Adrenal gland (tissue), 12 donors: ENCODE results near the gene GPX5. TPM values are rescaled to one million over a fixed set of nuclear protein-coding genes. Genes with fewer than 3 reads are reported as not detected.
"Not testable (repeated sequence)": the region's sequence is repeated elsewhere in the genome, so short reads cannot be mapped to it uniquely, and the experiment has no call there.

ENCODE experiments used
- DNase-seq, 7 donors: peaks; one replicate each; pipeline ENCODE4 v3.0.0-alpha.2; 2019 to 2020
- H3K27ac ChIP-seq, 5 donors: fragments of 200-600 bp; sonication (generic) in 4 of 5; 1 replicate in 3 of 5; 2 replicates in 2 of 5; pipeline versions ENCODE4 v1.5.1 to v1.8.0; 2016 to 2020; ENCODE audit warnings: mild to moderate bottlenecking in 1 of 5
- H3K27me3 ChIP-seq: fragments of 200-600 bp; 2 replicates; pipeline ENCODE4 v1.8.0; 2021
- H3K36me3 ChIP-seq, 2 donors: fragments of 200-600 bp; replicated peaks in 1 of 2; 1 replicate in 1 of 2; 2 replicates in 1 of 2; pipeline versions ENCODE4 v1.5.1 to v1.8.0; 2018 to 2022
- H3K4me1 ChIP-seq, 2 donors: fragments of 200-600 bp; replicated peaks in 1 of 2; 1 replicate in 1 of 2; 2 replicates in 1 of 2; pipeline versions ENCODE4 v1.5.1 to v1.8.0; 2018 to 2021
- H3K4me3 ChIP-seq, 4 donors: fragments of 200-600 bp; sonication (generic) in 3 of 4; one replicate each; pipeline ENCODE4 v1.5.1; 2016 to 2018
- H3K9me3 ChIP-seq, 3 donors: fragments of 200-600 bp; sonication (generic) in 1 of 3; replicated peaks in 1 of 3; 1 replicate in 2 of 3; 2 replicates in 1 of 3; pipeline versions ENCODE4 v1.5.1 to v1.8.0; 2016 to 2021
- POLR2A ChIP-seq, 2 donors: fragments of 450-650 bp; IDR thresholded peaks; one replicate each; pipeline ENCODE4 v1.6.1; 2017; ENCODE audit warnings: antibody characterized with exemption in 2 of 2, mild to moderate bottlenecking in 2 of 2, moderate library complexity in 1 of 2
- WGBS, 4 donors: extraction: QIAGEN DNeasy Blood & Tissue Kit in 2 of 4; methylation state at CpG; one replicate each; pipeline versions ENCODE4 v1.1.5 to v1.1.7; 2013 to 2017; 5-methylcytosine and 5-hydroxymethylcytosine counted together
- intact Hi-C, 2 donors: fragments of 100-400 bp; cut with DNase I; formaldehyde crosslinking; loops; one replicate each; pipeline versions ENCODE4 v1.14.1 to v1.15.0; 2022 to 2023
- polyA plus RNA-seq, 3 donors: library from polyadenylated mRNA; stranded (reverse); fragments of 200-250 nt in 2 of 3; fragments of 350-450 nt in 1 of 3; fragmentation: Illumina TruSeq in 1 of 3; extraction: RNeasy Lipid Tissue Mini Kit (QIAGEN cat#74804) in 1 of 3; gene quantifications; one replicate each; pipeline ENCODE4 v1.2.3, GENCODE V29; 2013 to 2014
- total RNA-seq, 9 donors: library from RNA; depleted of rRNA in 4 of 9; stranded (reverse); fragments of >200 nt in 4 of 9; fragments of 120-200 nt in 1 of 9; fragmentation: NEBNext Ultra II Directional in 1 of 9; extraction: Animal tissue kit (Norgen Biotek cat#: 25700) in 1 of 9; gene quantifications; one replicate each; pipeline versions ENCODE4 v1.1.0 to v1.2.4, GENCODE V29; 2013 to 2023
- TF ChIP-seq, protein P1 (sequence below), 6 experiments: fragments of 450-650 bp in 4 of 6; fragments of 200-600 bp in 2 of 6; sonication (generic) in 1 of 6; IDR thresholded peaks; 1 replicate in 5 of 6; 2 replicates in 1 of 6; pipeline versions ENCODE4 v1.5.1 to v1.8.0; 2016 to 2021; ENCODE audit warnings: antibody characterized with exemption in 6 of 6, mild to moderate bottlenecking in 2 of 6, moderate library complexity in 1 of 6
- donor health status: healthy with polysubstance abuse.
- donor health status: Bipolar disorder and iron deficiency.
- donor health status: DM: yes; HTN: yes; CAD: no.
- donor health status: DM: no; HTN: no; CAD: no.
- donor health status: DM: no; HTN: no; CAD: no.
- donor health status: DM: yes; HTN: yes; CAD: no.

The GPX5 gene
- total and polyA plus RNA-seq, 12 donors, result not detected

DNA sequence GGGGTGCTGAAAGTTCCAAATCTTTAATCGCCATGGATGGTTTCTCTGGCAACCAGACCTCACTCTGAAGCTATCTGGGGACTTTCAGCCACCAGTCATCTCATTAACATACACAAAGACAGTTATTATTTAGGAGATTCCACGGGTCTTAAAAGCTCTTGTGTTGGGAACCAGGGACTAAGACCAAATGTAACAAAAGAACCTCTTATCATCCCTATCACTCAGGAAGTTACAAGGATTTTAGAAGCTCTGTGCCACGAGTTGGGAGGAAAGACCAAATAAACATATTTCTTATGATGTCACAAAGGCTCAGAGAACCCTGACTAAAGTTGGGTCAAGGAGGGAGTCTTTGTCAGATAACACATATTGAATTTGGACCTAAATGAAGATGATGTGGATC is 27.8 kb upstream of the GPX5 start:
- H3K36me3 ChIP-seq, result no peaks in the 10 kb centered on the region
- no peaks in the 10 kb centered on the region for H3K4me1 ChIP-seq
- no peak for DNase-seq
- no peaks in the 10 kb centered on the region for H3K9me3 ChIP-seq
- no peak overlapping the region for H3K27ac ChIP-seq
- no peak for TF ChIP-seq POLR2A (IDR thresholded peaks at IDR 0.05)
- TF ChIP-seq, protein P1, sequence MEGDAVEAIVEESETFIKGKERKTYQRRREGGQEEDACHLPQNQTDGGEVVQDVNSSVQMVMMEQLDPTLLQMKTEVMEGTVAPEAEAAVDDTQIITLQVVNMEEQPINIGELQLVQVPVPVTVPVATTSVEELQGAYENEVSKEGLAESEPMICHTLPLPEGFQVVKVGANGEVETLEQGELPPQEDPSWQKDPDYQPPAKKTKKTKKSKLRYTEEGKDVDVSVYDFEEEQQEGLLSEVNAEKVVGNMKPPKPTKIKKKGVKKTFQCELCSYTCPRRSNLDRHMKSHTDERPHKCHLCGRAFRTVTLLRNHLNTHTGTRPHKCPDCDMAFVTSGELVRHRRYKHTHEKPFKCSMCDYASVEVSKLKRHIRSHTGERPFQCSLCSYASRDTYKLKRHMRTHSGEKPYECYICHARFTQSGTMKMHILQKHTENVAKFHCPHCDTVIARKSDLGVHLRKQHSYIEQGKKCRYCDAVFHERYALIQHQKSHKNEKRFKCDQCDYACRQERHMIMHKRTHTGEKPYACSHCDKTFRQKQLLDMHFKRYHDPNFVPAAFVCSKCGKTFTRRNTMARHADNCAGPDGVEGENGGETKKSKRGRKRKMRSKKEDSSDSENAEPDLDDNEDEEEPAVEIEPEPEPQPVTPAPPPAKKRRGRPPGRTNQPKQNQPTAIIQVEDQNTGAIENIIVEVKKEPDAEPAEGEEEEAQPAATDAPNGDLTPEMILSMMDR (IDR thresholded peaks at IDR 0.05), result no peak
- no peak overlapping the region for H3K4me3 ChIP-seq
- intact Hi-C loops, result no loop called here
- H3K27me3 ChIP-seq, result peaks cover 6% of the 10 kb centered on the region
- WGBS, 4 donors, result 30 to 46% (median 40%) methylated on average over 3 of the region's 3 CpGs

DNA sequence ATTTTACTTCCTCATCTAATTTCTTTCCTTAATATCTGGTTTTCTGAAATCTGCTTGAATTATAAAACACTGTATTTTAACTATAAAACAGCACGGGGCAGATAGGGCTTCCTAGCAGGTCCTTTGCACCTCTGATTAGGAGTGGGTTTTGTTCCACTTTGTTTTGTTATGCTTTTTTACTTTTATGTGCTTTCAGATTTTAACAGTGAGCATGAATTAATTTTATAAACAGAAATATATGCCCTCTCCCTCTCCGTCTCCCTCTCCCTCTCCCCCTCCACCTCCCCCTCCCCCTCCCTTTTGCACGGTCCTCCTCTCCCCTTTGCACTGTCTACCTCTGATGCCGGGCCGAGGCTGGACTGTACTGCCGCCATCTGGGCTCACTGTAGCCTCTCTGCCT is 24.4 kb upstream of the GPX5 start:
- no peaks in the 10 kb centered on the region for H3K9me3 ChIP-seq
- H3K27me3 ChIP-seq, result no peaks in the 10 kb centered on the region
- no peak overlapping the region for H3K27ac ChIP-seq
- H3K36me3 ChIP-seq, result no peaks in the 10 kb centered on the region
- H3K4me3 ChIP-seq, result no peak overlapping the region
- WGBS, 4 donors, result 82 to 88% (median 84%) methylated on average over 2 to 6 of the region's 6 CpGs
- intact Hi-C loops, result no loop called here
- TF ChIP-seq, protein P1 (IDR thresholded peaks at IDR 0.05), result no peak
- no peak for TF ChIP-seq POLR2A (IDR thresholded peaks at IDR 0.05)
- DNase-seq, result no peak
- no peaks in the 10 kb centered on the region for H3K4me1 ChIP-seq

DNA sequence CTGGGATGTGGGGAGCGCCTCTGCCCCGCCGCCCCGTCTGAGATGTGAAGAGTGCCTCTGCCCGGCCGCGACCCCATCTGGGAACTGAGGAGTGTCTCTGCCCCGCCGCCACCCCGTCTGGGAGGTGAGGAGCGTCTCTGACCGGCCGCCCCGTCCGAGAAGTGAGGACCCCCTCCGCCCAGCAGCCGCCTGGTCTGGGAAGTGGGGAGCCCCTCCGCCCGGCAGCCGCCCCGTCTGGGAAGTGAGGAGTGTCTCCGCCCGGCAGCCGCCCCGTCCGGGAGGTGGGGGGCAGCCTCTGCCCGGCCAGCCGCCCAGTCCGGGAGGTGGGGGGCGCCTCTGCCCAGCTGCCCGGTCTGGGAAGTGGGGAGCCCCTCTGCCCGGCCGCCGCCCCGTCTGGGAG is 23.5 kb upstream of the GPX5 start:
- WGBS, 4 donors, result 90 to 100% (median 94%) methylated on average over 1 to 35 of the region's 35 CpGs

DNA sequence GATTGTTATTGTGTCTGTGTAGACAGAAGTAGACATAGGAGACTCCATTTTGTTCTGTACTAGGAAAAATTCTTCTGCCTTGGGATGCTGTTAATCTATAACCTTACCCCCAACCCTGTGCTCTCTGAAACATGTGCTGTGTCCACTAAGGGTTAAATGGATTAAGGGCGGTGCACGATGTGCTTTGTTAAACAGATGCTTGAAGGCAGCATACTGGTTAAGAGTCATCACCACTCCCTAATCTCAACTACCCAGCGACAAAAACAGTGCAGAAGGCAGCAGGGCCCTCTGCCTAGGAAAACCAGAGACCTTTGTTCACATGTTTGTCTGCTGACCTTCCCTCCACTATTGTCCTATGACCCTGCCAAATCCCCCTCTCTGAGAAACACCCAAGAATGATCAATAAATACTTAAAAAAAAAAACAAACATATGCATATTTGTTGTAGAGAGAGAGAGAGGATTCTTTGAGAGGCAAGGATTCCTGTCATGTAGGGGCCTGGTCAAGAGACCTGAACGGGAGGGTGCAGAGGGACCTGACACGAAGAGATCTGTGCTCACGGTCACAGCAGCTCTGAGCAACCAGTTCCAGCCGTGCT is 22.9 kb upstream of the GPX5 start:
- WGBS, 4 donors, result 72 to 78% (median 78%) methylated on average over 7 of the region's 7 CpGs
- H3K9me3 ChIP-seq, intact Hi-C loops, H3K27ac ChIP-seq, H3K4me1 ChIP-seq, H3K36me3 ChIP-seq, H3K27me3 ChIP-seq, H3K4me3 ChIP-seq, DNase-seq: not testable (repeated sequence)

More for the DNA sequence above, 23.5 kb upstream of the GPX5 start:
- DNase-seq, H3K9me3 ChIP-seq, H3K27me3 ChIP-seq, H3K4me3 ChIP-seq, H3K36me3 ChIP-seq, intact Hi-C loops, H3K4me1 ChIP-seq, H3K27ac ChIP-seq: not testable (repeated sequence)

DNA sequence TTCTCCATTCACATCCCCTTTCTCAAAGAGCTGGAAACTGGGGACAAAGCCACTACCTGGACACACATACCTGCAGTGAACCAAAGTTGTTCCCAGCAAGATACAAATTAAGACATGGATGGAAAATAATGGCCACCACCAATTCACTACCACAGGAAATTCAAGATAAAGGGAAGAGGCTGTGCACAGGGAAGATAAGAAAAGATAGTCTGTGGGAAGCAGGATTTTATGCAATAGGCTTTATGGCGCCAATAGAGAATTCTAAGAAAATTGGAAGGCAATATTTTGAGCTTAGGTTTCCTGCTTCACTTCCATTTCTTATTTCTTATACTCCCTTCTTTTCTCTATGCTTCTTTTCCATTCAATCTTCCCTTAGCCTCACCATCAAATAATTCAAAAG is 19.9 kb upstream of the GPX5 start:
- Histone ChIP-seq H3K9me3 (no peaks in the 10 kb centered on the region), H3K27ac (no peak overlapping the region), H3K4me1 (no peaks in the 10 kb centered on the region), H3K36me3 (no peaks in the 10 kb centered on the region), H3K27me3 (no peaks in the 10 kb centered on the region), H3K4me3 (no peak overlapping the region)
- WGBS, 4 donors, result 83 to 100% (median 91%) methylated on average over 1 of the region's 1 CpG
- TF ChIP-seq, protein P1 (IDR thresholded peaks at IDR 0.05), result no peak
- no peak for TF ChIP-seq POLR2A (IDR thresholded peaks at IDR 0.05)
- DNase-seq, result no peak
- intact Hi-C loops, result no loop called here
